ENCODE measurements around the gene CA5A. TPM values are rescaled to one million over a fixed set of nuclear protein-coding genes. Genes with fewer than 3 reads are reported as not detected.
A peak's percentile ranks its signal among the peaks of the same experiment; 100 is the strongest.
"Not testable (repeated sequence)": the region's sequence is repeated elsewhere in the genome, so short reads cannot be mapped to it uniquely, and the experiment has no call there.

Gene CA5A
- total and polyA plus RNA-seq, 8 donors: 0.09 to 0.77 (median 0.16) TPM

DNA sequence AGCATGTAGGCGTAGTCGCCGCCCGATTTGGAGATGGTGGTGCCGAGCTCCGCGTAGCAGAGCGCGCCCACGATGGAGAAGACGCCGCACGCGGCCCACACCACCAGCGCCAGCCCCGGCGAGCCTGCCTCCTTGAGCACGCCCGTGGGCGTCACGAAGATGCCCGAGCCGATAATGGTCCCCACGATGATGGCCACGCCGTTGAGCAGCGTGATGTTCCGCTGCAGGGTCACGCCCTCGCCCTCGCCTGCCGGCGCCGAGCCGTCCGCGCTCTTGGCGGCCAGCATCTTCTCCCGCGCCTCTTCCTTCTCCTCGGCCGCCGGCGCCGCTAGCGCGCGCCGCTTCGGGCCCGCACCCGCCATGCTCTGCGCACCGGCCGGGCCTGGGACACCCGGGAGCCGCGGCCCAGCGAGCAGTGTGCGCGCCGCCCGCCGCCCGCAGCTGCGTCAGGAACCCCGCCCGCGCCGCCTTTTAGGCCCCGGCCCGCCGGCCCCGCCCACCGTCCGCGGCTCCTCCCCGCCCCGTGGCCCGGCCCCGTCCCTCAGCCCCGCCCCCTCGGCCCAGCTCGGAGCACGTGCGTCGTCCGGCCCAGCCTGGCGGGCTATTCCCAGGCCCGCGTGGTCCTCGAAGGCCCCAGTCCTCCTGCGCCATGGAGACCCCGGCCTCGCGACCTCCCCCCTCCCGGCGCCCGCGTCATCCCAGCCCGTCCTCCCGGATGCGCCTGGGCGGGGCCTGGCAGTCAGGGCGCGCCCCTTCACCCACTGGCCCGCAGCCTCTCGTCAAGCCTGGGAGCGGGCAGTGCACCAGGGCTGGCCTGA is 67.1 kb downstream of the CA5A start, which contains the start of gene SLC7A5:
Gene SLC7A5, minus strand, starts transcription at position 447 of the 818 bp plus-strand sequence. Its CDS starts 85 bp downstream, at position 362.
- intact Hi-C loops (cut with DNase I); H3K36me3 ChIP-seq; H3K9me3 ChIP-seq: not testable (repeated sequence)
- Histone ChIP-seq H3K27ac (peak within 1 kb of the TSS in 1 of 2 donors; percentile 61), H3K27me3 (peaks cover 0 to 14% of the 10 kb centered on the region in 2 donors), H3K4me1 (peaks cover 3 to 63% of the 10 kb centered on the region in 2 donors), H3K4me3 (peak within 1 kb of the TSS; percentile 46 to 60)
- peak in 2 of 4 donors; percentile 85 to 98 for DNase-seq
- ATAC-seq: peak; percentile 65

GRCh38 chr16:87868254-87869029 is 67.9 kb downstream of the CA5A start:
- H3K9me3 ChIP-seq; DNase-seq; H3K36me3 ChIP-seq; intact Hi-C loops (cut with DNase I): not testable (repeated sequence)
- H3K4me1 ChIP-seq: peaks cover 3 to 66% of the 10 kb centered on the region in 2 donors
- H3K27me3 ChIP-seq: peaks cover 0 to 13% of the 10 kb centered on the region in 2 donors
- peak; percentile 28 for ATAC-seq
- peak overlapping the region; percentile 46 to 60 for H3K4me3 ChIP-seq
- peak overlapping the region in 1 of 2 donors; percentile 61 for H3K27ac ChIP-seq

DNA sequence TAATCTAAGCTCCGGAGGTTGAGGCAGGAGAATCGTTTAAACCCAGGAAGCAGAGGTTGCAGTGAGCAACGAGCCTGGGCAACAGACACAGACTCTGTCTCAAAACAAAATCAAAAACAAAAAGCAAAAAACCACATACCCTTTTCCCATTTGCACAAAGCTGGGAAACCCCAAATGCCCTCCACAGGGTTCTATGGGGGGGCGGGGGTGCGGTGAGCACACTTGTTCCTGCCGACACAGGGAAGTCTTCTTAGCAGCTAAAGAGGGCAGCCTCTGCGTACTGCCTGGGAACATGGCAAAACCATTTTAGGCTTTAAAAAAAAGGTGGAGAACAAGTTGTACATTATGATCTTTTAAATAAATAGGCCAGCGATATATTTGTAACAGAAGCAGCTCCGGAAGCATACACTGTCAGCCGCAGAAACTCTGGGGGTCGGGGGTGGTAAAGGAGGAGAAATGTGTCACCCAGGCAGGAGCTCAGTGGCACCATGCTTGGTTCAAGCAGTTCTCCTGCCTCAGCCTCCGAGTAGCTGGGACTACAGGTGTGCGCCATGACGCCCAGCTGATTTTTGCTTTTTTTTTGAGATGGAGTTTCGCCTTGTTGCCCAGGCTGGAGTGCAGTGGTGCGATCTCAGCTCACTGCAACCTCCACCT is 70.3 kb downstream of the CA5A start:
- H3K27ac ChIP-seq; intact Hi-C loops (cut with DNase I); DNase-seq; H3K27me3 ChIP-seq; H3K36me3 ChIP-seq; ATAC-seq; H3K9me3 ChIP-seq; H3K4me3 ChIP-seq: not testable (repeated sequence)
- peaks cover 0 to 52% of the 10 kb centered on the region in 2 donors for H3K4me1 ChIP-seq

DNA sequence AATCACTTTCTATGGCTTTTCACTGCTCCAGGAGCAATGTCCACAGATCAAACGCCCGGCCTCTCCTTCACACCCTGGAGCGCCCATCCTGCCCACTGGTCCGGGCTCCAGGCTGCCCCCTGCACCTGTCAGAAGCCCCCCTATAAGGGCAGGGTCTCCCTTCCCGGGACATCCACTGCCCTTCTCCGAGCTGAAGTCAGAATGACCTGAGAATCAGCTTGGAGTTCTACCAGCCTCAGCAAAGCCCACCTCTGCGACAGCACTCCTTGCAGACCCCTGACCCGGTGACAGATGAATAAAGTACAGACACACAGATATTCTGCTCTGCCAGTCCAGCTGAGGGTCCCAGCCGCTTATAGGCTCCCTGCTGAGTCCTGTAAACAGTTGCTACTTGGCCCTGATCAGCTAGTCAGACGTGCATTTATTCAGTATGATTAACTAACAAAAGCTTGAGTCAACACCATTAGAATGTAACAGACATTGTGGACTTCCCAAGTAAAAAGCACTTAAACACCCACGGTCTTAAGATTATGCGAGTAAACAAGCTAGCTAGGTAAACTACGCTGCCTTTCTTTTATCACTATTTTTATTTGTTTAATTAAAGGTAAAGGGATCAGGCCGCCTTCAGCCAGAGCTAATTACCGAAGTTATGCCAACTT is 71.9 kb downstream of the CA5A start:
- H3K4me3 ChIP-seq: no peak overlapping the region
- TF ChIP-seq, protein P1, sequence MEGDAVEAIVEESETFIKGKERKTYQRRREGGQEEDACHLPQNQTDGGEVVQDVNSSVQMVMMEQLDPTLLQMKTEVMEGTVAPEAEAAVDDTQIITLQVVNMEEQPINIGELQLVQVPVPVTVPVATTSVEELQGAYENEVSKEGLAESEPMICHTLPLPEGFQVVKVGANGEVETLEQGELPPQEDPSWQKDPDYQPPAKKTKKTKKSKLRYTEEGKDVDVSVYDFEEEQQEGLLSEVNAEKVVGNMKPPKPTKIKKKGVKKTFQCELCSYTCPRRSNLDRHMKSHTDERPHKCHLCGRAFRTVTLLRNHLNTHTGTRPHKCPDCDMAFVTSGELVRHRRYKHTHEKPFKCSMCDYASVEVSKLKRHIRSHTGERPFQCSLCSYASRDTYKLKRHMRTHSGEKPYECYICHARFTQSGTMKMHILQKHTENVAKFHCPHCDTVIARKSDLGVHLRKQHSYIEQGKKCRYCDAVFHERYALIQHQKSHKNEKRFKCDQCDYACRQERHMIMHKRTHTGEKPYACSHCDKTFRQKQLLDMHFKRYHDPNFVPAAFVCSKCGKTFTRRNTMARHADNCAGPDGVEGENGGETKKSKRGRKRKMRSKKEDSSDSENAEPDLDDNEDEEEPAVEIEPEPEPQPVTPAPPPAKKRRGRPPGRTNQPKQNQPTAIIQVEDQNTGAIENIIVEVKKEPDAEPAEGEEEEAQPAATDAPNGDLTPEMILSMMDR (IDR thresholded peaks at IDR 0.05): no peak
- H3K9me3 ChIP-seq: no peaks in the 10 kb centered on the region
- peaks cover 0 to 5% of the 10 kb centered on the region in 2 donors for H3K36me3 ChIP-seq
- ATAC-seq (no peak), DNase-seq (no peak)
- peaks cover 0 to 7% of the 10 kb centered on the region in 2 donors for H3K27me3 ChIP-seq
- intact Hi-C loops (cut with DNase I): no loop called here
- H3K4me1 ChIP-seq: peaks cover 0 to 39% of the 10 kb centered on the region in 2 donors
- no peak overlapping the region for H3K27ac ChIP-seq

- peaks cover 0 to 29% of the 10 kb centered on the region in 2 donors for H3K4me1 ChIP-seq
- H3K36me3 ChIP-seq; H3K27ac ChIP-seq; H3K4me3 ChIP-seq; H3K27me3 ChIP-seq; DNase-seq; ATAC-seq; H3K9me3 ChIP-seq; intact Hi-C loops (cut with DNase I): not testable (repeated sequence)
Measured at GRCh38 chr16:87863327-87863635, 73.0 kb downstream of the CA5A start.

- ATAC-seq; H3K4me3 ChIP-seq; H3K36me3 ChIP-seq; DNase-seq; H3K9me3 ChIP-seq; H3K27me3 ChIP-seq; intact Hi-C loops (cut with DNase I); H3K27ac ChIP-seq: not testable (repeated sequence)
- peaks cover 0 to 24% of the 10 kb centered on the region in 2 donors for H3K4me1 ChIP-seq
Measured at GRCh38 chr16:87862597-87863326, 73.6 kb downstream of the CA5A start.

DNA sequence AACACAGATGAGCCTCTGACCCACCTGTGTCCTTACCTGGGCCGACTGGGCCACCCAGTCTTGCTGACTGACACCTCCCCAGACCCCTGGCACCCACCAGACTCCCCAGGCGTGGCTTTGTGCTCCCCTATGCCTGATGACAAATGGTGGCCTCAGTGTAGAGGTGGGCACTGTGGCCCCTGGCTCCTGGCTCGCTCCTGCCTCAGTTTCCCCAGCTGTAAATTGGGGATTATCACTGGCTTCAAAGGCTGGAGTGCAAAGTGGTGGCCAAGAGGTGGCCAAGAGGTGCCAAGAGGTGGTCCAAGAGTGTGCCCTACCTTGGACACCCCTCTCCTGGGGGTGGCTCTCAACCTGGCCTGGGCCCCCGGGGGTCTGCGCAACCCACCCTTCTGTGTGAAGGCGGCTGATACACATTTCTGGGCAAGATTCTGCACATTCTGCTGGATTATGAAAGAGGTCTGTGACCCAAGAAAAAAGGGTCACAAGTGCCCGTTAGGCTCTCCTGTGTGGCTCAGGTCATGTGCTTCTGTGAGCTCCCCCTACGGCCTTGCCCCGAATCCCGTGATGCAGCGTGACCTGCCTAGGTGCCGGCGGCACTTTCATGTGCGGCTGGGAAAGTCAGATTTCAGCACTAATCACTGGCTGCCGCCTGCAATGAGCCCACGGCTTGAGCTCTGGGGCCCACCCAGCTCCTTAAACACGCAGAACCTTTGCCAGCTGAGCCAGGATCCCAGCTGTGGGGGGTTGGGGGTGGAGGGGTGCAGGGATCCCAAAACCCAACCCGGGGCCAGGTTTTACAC is 74.8 kb downstream of the CA5A start:
- peaks cover 0 to 24% of the 10 kb centered on the region in 2 donors for H3K4me1 ChIP-seq
- ATAC-seq; H3K9me3 ChIP-seq; intact Hi-C loops (cut with DNase I); H3K27ac ChIP-seq; DNase-seq; H3K27me3 ChIP-seq; H3K4me3 ChIP-seq; H3K36me3 ChIP-seq: not testable (repeated sequence)
